GM12878 (cell line): Measurements from ENCODE around the gene DDX50. TPM values are rescaled to one million over a fixed set of nuclear protein-coding genes. Genes with fewer than 3 reads are reported as not detected.

ENCODE experiments used
- ATAC-seq: fragments of 200-7000 bp; cut with Tn5 transposase; 3 replicates; pipeline ENCODE4 v1.9.1; 2020; ENCODE audit warnings: mild to moderate bottlenecking, moderate library complexity
- BruUV-seq: library from RNA; stranded (reverse); fragments of 400-500 nt; replicated peaks from 2 replicates; lab custom pipeline; 2021; lab: Mats Ljungman, UMichigan
- CTCF ChIA-PET: fragments of 300-600 bp; sonication (Branson Sonifier 250); formaldehyde crosslinking; extraction: SDS; loops from one replicate; lab custom pipeline; 2021; ENCODE audit warnings: inconsistent platforms; lab: Yijun Ruan, JAX
- POLR2A ChIA-PET: fragments of 350-600 bp; formaldehyde crosslinking; extraction: SDS; loops from one replicate; lab custom pipeline; 2021; ENCODE audit warnings: inconsistent platforms; lab: Charles Lee
- RAD21 ChIA-PET: fragments of 300-600 bp; sonication (Branson Sonifier 250); formaldehyde crosslinking; loops from one replicate; lab custom pipeline; 2023; ENCODE audit warnings: antibody characterized with exemption; ENCODE audit not compliant: unreplicated experiment; lab: Charles Lee
- SMC1A ChIA-PET: fragments of 300-600 bp; sonication (Branson Sonifier 250); formaldehyde crosslinking; loops from one replicate; lab custom pipeline; 2023; ENCODE audit not compliant: unreplicated experiment, uncharacterized antibody; lab: Charles Lee
- DNase-seq: peaks from one replicate; pipeline ENCODE4 v3.0.0-alpha.2; 2011; ENCODE audit warnings: low read depth, low spot score
- FAIRE-seq: peaks from 3 replicates; lab custom pipeline; 2011; peaks lifted over from hg19 to GRCh38; lab: Jason Lieb, UNC
- H2AFZ ChIP-seq: 2 replicates; pipeline ENCODE4 v1.6.0; 2011; ENCODE audit warnings: low read depth, low read length, control low read depth; ENCODE audit not compliant: control insufficient read depth
- H3K27ac ChIP-seq: 2 replicates; pipeline ENCODE4 v1.5.1; 2011; ENCODE audit warnings: control low read depth; ENCODE audit not compliant: control insufficient read depth, insufficient read depth
- H3K27me3 ChIP-seq, 2 experiments: replicated peaks in 1 of 2; 2 replicates each; pipeline versions ENCODE4 v1.6.0 to v1.6.1; 2011; ENCODE audit warnings: low read length in 1 of 2; ENCODE audit not compliant: control insufficient read depth in 2 of 2, insufficient read depth in 2 of 2
- H3K36me3 ChIP-seq, 2 experiments: 2 replicates each; pipeline ENCODE4 v1.5.1; 2011; ENCODE audit warnings: low read length in 1 of 2; ENCODE audit not compliant: control insufficient read depth in 2 of 2, insufficient read depth in 2 of 2
- H3K4me1 ChIP-seq: 2 replicates; pipeline ENCODE4 v1.6.1; 2011; ENCODE audit warnings: mild to moderate bottlenecking, low read length, moderate library complexity, mixed read lengths; ENCODE audit not compliant: control insufficient read depth, insufficient read depth
- H3K4me2 ChIP-seq: 2 replicates; pipeline ENCODE4 v1.6.0; 2011; ENCODE audit warnings: control low read depth; ENCODE audit not compliant: control insufficient read depth, insufficient read depth
- H3K4me3 ChIP-seq: fragments of 200-600 bp; sonication (generic); 2 replicates; pipeline ENCODE4 v1.5.1; 2016
- H3K79me2 ChIP-seq: 2 replicates; pipeline ENCODE4 v1.6.0; 2011; ENCODE audit warnings: low read length; ENCODE audit not compliant: control insufficient read depth, insufficient read depth
- H3K9ac ChIP-seq: 2 replicates; pipeline ENCODE4 v1.8.0; 2011; ENCODE audit warnings: low read length, control low read depth, mixed read lengths; ENCODE audit not compliant: control insufficient read depth, insufficient read depth
- H3K9me3 ChIP-seq: replicated peaks from 3 replicates; pipeline ENCODE4 v1.5.1; 2011; ENCODE audit warnings: mild to moderate bottlenecking, low read length; ENCODE audit not compliant: control insufficient read depth, insufficient read depth
- H4K20me1 ChIP-seq: 2 replicates; pipeline ENCODE4 v1.6.0; 2011; ENCODE audit not compliant: control insufficient read depth, insufficient read depth
- GATAD2B ChIP-seq: fragments of 450-650 bp; conservative IDR thresholded peaks from 2 replicates; pipeline ENCODE4 v1.6.1; 2017; ENCODE audit warnings: low read depth, mild to moderate bottlenecking, moderate library complexity
- JUNB ChIP-seq: IDR thresholded peaks from 2 replicates; pipeline ENCODE4 v1.6.1; 2016; ENCODE audit warnings: antibody characterized with exemption, mild to moderate bottlenecking
- MLLT1 ChIP-seq: fragments of 450-650 bp; IDR thresholded peaks from 2 replicates; pipeline ENCODE4 v1.6.1; 2016; ENCODE audit warnings: mild to moderate bottlenecking
- NFIC ChIP-seq: IDR thresholded peaks from 2 replicates; pipeline ENCODE4 v1.6.1; 2012; ENCODE audit warnings: low read depth, mild to moderate bottlenecking, inconsistent platforms, low read length, moderate library complexity
- NFXL1 ChIP-seq: fragments of 450-650 bp; IDR thresholded peaks from 2 replicates; pipeline ENCODE4 v1.6.1; 2017; ENCODE audit warnings: antibody characterized with exemption, mild to moderate bottlenecking, borderline replicate concordance
- SMAD5 ChIP-seq: IDR thresholded peaks from 2 replicates; pipeline ENCODE4 v1.6.1; 2016; ENCODE audit warnings: antibody characterized with exemption, low read depth
- TAF1 ChIP-seq: IDR thresholded peaks from 2 replicates; pipeline ENCODE4 v1.6.1; 2011; ENCODE audit warnings: mild to moderate bottlenecking, low read depth, low read length, borderline replicate concordance
- ZNF687 ChIP-seq: fragments of 450-650 bp; IDR thresholded peaks from 2 replicates; pipeline ENCODE4 v1.6.1; 2017; ENCODE audit warnings: mild to moderate bottlenecking, moderate library complexity
- WGBS: methylation state at CpG from one replicate; pipeline ENCODE4 v1.1.6; 2016; ENCODE audit warnings: low lambda C conversion rate; ENCODE audit not compliant: insufficient replicate concordance, insufficient coverage; ENCODE audit errors: missing lambda C conversion rate; 5-methylcytosine and 5-hydroxymethylcytosine counted together
- in situ Hi-C: fragments of 300-500 bp; cut with MboI; formaldehyde crosslinking; loops from 9 replicates; pipeline ENCODE4 v1.14.3; 2018; ENCODE audit warnings: mixed read lengths
- intact Hi-C: fragments of 100-400 bp; cut with micrococcal nuclease; formaldehyde crosslinking; loops from one replicate; pipeline ENCODE4 v1.14.2; 2022; ENCODE audit not compliant: unreplicated experiment
- polyA plus RNA-seq, 11 experiments: library from polyadenylated mRNA; depleted of rRNA in 4 of 11; unstranded in 6 of 11; stranded (reverse) in 5 of 11; fragments of >200 nt; fragmentation: Nextera tagmentation in 4 of 11; fragmentation: Illumina TruSeq in 1 of 11; extraction: Ambion mirVana in 4 of 11; extraction: Trizol in 1 of 11; gene quantifications; 1 replicate in 1 of 11; 2 replicates in 10 of 11; pipeline versions ENCODE4 v1.2.1 to v1.2.3, GENCODE V29; 2011 to 2016; ENCODE audit warnings: inconsistent platforms in 2 of 11, missing spikeins in 2 of 11, low read depth in 1 of 11
- total RNA-seq, 4 experiments: library from RNA; depleted of rRNA in 3 of 4; stranded (reverse); fragments of >200 nt in 3 of 4; fragmentation: Illumina TruSeq in 1 of 4; extraction: Trizol in 1 of 4; gene quantifications; 2 replicates each; pipeline versions ENCODE4 v1.2.1 to v1.2.3, GENCODE V29; 2013 to 2021
- TF ChIP-seq, protein P1 (sequence below): fragments of 450-650 bp; formaldehyde crosslinking; IDR thresholded peaks from 2 replicates; pipeline ENCODE4 v1.4.0; 2022; ENCODE audit warnings: mild to moderate bottlenecking, moderate library complexity

Gene DDX50
- total and polyA plus RNA-seq, 10 of the 15 experiments (the other 5 are each of a cell fraction or from before 2014, with no cell fraction given) = 24.9 to 52.0 (median 36.8) TPM

GRCh38 chr10:68869623-68870022 lies 31.5 kb upstream of the DDX50 start:
- BruUV-seq = no TSS peak
- CTCF ChIA-PET = no interaction called here
- WGBS = 78% methylated on average over 2 of the region's 2 CpGs

More at GRCh38 chr10:68869623-68870022, 31.5 kb upstream of the DDX50 start:
- no peak for DNase-seq
- H3K9ac ChIP-seq = no peak overlapping the region
- no peaks in the 10 kb centered on the region for H4K20me1 ChIP-seq
- FAIRE-seq = no peak
- no peaks in the 10 kb centered on the region for H3K36me3 ChIP-seq
- RAD21 ChIA-PET = no interaction called here
- H3K27ac ChIP-seq = no peak overlapping the region
- intact Hi-C loops = loop anchor here (2.0 kb wide), 1 partner anchor 19 kb away; no protein-coding TSS in a partner anchor
- TF ChIP-seq GATAD2B (no peak), JUNB (no peak), MLLT1 (no peak), TAF1 (no peak), NFXL1 (no peak), SMAD5 (no peak), NFIC (no peak), ZNF687 (no peak)
- TF ChIP-seq, protein P1, sequence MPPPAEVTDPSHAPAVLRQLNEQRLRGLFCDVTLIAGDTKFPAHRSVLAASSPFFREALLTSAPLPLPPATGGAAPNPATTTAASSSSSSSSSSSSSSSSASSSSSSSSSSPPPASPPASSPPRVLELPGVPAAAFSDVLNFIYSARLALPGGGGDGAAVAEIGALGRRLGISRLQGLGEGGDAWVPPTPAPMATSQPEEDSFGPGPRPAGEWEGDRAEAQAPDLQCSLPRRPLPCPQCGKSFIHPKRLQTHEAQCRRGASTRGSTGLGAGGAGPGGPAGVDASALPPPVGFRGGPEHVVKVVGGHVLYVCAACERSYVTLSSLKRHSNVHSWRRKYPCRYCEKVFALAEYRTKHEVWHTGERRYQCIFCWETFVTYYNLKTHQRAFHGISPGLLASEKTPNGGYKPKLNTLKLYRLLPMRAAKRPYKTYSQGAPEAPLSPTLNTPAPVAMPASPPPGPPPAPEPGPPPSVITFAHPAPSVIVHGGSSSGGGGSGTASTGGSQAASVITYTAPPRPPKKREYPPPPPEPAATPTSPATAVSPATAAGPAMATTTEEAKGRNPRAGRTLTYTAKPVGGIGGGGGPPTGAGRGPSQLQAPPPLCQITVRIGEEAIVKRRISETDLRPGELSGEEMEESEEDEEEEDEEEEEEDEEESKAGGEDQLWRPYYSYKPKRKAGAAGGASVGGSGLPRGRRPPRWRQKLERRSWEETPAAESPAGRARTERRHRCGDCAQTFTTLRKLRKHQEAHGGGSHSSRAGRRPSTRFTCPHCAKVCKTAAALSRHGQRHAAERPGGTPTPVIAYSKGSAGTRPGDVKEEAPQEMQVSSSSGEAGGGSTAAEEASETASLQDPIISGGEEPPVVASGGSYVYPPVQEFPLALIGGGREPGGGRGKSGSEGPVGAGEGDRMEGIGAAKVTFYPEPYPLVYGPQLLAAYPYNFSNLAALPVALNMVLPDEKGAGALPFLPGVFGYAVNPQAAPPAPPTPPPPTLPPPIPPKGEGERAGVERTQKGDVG (CRISPR knock-in tag) = no peak
- no peaks in the 10 kb centered on the region for H3K79me2 ChIP-seq
- no peak overlapping the region for H3K4me3 ChIP-seq
- no peaks in the 10 kb centered on the region for H3K4me1 ChIP-seq
- no peaks in the 10 kb centered on the region for H3K27me3 ChIP-seq
- H2AFZ ChIP-seq = no peak overlapping the region
- no peak for ATAC-seq
- POLR2A ChIA-PET = no interaction called here
- SMC1A ChIA-PET = no interaction called here
- H3K4me2 ChIP-seq = no peak overlapping the region
- in situ Hi-C loops = no loop called here
- H3K9me3 ChIP-seq = no peaks in the 10 kb centered on the region; the same call in 2 of the 3 replicates
